CD4-positive, CD25-positive, alpha-beta regulatory T cell (primary cell): ENCODE results near the gene GPR39. TPM values are rescaled to one million over a fixed set of nuclear protein-coding genes. Genes with fewer than 3 reads are reported as not detected.

Experiments
- ATAC-seq, 2 donors: fragments of 150-1000 bp; cut with Tn5 transposase; one replicate each; pipeline ENCODE4 v1.10.0; 2021; ENCODE audit warnings: low read depth in 2 of 2, moderate number of reproducible peaks in 2 of 2, moderate library complexity in 1 of 2
- DNase-seq, 3 donors: peaks; one replicate each; pipeline versions ENCODE4 v3.0.0 to v3.0.0-alpha.2; 2012 to 2022; ENCODE audit warnings: mixed read lengths in 1 of 3
- H3K27ac ChIP-seq: one replicate; pipeline ENCODE4 v1.7.0; 2013; ENCODE audit warnings: mild to moderate bottlenecking, low read length; ENCODE audit not compliant: insufficient read depth, poor library complexity, severe bottlenecking
- H3K27me3 ChIP-seq: one replicate; pipeline ENCODE4 v1.7.0; 2013; ENCODE audit warnings: low read length; ENCODE audit not compliant: control insufficient read depth, insufficient read depth
- H3K36me3 ChIP-seq: one replicate; pipeline ENCODE4 v1.7.0; 2013; ENCODE audit warnings: mild to moderate bottlenecking, low read length, moderate library complexity; ENCODE audit not compliant: control insufficient read depth, insufficient read depth
- H3K4me1 ChIP-seq: 2 replicates; pipeline ENCODE4 v1.7.0; 2013; ENCODE audit warnings: mild to moderate bottlenecking, low read length; ENCODE audit not compliant: insufficient read depth, control insufficient read depth, poor library complexity, severe bottlenecking
- H3K4me3 ChIP-seq: one replicate; pipeline ENCODE4 v1.7.0; 2013; ENCODE audit warnings: low read depth, mild to moderate bottlenecking, low read length, moderate library complexity
- H3K9me3 ChIP-seq, 2 experiments: 1 replicate in 1 of 2; 2 replicates in 1 of 2; pipeline ENCODE4 v1.7.0; 2013; ENCODE audit warnings: low read length in 2 of 2, mild to moderate bottlenecking in 1 of 2, moderate library complexity in 1 of 2; ENCODE audit not compliant: control insufficient read depth in 2 of 2
- H3K27ac Mint-ChIP-seq, 3 donors: one replicate each; pipeline ENCODE4 v1.8.0; 2020 to 2022; ENCODE audit warnings: mild to moderate bottlenecking in 3 of 3, mixed read lengths in 3 of 3, moderate library complexity in 2 of 3
- H3K27me3 Mint-ChIP-seq: one replicate; pipeline ENCODE4 v1.8.0; 2022; ENCODE audit warnings: mild to moderate bottlenecking, mixed read lengths
- H3K36me3 Mint-ChIP-seq: one replicate; pipeline ENCODE4 v1.8.0; 2020; ENCODE audit warnings: mixed read lengths
- H3K4me1 Mint-ChIP-seq, 4 donors: one replicate each; pipeline ENCODE4 v1.8.0; 2020 to 2022; ENCODE audit warnings: mixed read lengths in 4 of 4, mild to moderate bottlenecking in 1 of 4
- H3K4me3 Mint-ChIP-seq, 4 donors: one replicate each; pipeline ENCODE4 v1.8.0; 2020 to 2022; ENCODE audit warnings: mild to moderate bottlenecking in 4 of 4, mixed read lengths in 4 of 4, moderate library complexity in 3 of 4
- H3K9me3 Mint-ChIP-seq, 7 donors: one replicate each; pipeline ENCODE4 v1.8.0; 2020 to 2022; ENCODE audit warnings: mixed read lengths in 7 of 7, mild to moderate bottlenecking in 3 of 7, moderate library complexity in 2 of 7
- polyA plus RNA-seq, 4 donors: library from polyadenylated mRNA; unstranded; fragments of 300-500 nt; fragmentation: Illumina TruSeq; gene quantifications; one replicate each; pipeline ENCODE4 v1.2.3, GENCODE V29; 2021
- total RNA-seq: library from RNA; stranded (reverse); gene quantifications from one replicate; pipeline ENCODE4 v1.2.3, GENCODE V29; 2022

The GPR39 gene
- total and polyA plus RNA-seq, 5 donors from 2014 or later, result not detected

DNA sequence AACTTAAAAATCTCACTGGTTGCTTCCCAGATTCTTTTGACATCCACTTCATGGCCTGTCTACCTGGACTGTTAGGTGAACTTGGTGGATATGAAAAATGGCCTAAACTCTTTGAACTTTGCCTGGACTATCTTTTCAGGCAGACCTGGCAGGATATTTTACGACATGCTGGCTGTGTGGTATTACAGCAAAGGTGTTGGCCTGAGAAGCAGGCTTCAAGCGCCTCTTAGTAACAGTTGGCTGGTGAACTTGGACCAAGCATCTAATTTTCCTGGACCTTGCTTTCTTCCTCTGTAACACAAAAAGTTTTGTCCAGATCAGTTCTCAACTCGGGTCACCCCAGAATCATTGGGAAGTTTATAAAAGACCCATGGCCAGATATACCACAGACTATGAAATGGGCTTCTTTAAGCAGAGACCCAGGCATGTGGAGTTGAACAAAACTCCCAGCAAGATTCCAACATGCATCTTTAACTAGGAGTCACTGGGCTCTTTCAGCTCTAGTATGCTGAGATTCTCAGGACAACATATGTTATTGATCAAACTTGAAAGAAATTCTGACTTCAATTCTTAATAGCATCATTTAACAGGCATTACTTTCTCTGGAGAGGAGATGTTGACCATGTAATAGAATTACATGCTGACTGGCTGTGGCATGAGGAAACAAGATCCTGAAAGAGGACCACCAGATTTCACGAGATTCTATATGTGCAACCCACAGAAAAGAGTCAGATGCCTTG lies 249.0 kb downstream of the GPR39 start:
- Mint-ChIP-seq H3K27me3 (peaks cover 18% of the 10 kb centered on the region), H3K36me3 (no peaks in the 10 kb centered on the region), H3K4me1 (peaks cover 0 to 2% (median 0%) of the 10 kb centered on the region in 4 donors), H3K4me3 (no peak overlapping the region), H3K9me3 (peaks cover 0 to 3% (median 0%) of the 10 kb centered on the region in 7 donors), H3K27ac (no peak overlapping the region)
- no peak for DNase-seq
- no peak overlapping the region for H3K27ac ChIP-seq
- no peaks in the 10 kb centered on the region for H3K27me3 ChIP-seq
- H3K9me3 ChIP-seq, result no peaks in the 10 kb centered on the region
- H3K36me3 ChIP-seq, result no peaks in the 10 kb centered on the region
- H3K4me3 ChIP-seq, result no peak overlapping the region
- H3K4me1 ChIP-seq, result no peaks in the 10 kb centered on the region
- no peak for ATAC-seq

DNA sequence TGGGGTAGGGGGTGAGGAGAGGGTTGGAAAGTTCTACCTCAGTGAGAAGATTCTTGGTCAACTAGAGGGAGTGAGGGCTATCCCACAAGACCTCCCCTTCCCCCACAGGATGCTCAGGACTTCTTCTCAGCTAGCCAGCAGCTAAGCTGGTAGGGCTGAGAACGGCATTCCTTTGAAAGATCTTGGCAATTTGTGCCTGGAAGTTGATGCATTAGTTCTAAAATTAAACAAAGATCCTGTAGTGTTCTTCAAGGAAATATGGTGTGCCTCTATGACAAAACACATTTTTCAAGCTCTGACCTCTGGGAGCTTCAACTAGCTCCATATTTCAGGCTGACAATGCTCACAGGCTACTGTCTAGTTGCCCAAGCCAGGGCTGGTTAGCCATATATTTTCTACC lies 251.1 kb downstream of the GPR39 start:
- H3K9me3 Mint-ChIP-seq, result peaks cover 0 to 2% (median 0%) of the 10 kb centered on the region in 7 donors
- no peaks in the 10 kb centered on the region for H3K36me3 ChIP-seq
- H3K27me3 Mint-ChIP-seq, result peaks cover 34% of the 10 kb centered on the region
- peaks cover 0 to 5% (median 0%) of the 10 kb centered on the region in 4 donors for H3K4me1 Mint-ChIP-seq
- no peaks in the 10 kb centered on the region for H3K36me3 Mint-ChIP-seq
- H3K4me3 ChIP-seq, result no peak overlapping the region
- ATAC-seq, result no peak
- H3K4me3 Mint-ChIP-seq, result no peak overlapping the region
- H3K27me3 ChIP-seq, result peaks cover 2% of the 10 kb centered on the region
- H3K4me1 ChIP-seq, result no peaks in the 10 kb centered on the region
- no peaks in the 10 kb centered on the region for H3K9me3 ChIP-seq
- DNase-seq, result no peak
- no peak overlapping the region for H3K27ac ChIP-seq
- H3K27ac Mint-ChIP-seq, result no peak overlapping the region

DNA sequence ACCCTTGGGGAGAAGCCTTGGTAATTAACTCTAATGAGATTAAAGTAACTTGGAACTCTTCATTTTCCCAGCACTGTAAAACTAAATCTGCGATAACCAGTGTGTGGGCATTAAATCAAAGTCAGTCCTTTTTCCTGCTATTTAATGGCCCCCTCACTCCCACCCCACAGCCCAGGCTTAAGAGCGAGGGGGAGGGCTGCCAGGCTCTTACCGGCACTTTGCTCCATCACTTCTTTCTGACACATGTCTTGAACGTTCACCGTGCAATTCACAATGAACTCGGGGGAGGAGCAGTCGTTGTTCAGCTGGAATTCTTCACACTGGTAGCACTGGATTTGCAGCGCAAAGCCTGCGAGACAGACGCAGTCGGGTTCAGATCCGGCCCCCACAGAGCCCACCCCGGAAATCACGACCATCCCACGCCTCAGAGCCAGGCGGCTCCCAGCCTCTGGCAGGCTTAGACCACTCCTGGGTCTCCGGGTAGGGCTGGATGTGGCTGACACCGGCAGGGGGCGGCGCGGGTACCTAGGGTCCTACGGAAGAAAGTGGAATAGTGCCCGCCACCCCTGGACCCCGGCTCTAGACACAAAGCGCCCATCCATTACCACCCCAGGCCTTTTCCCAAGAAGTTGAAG lies 251.7 kb downstream of the GPR39 start:
- Mint-ChIP-seq H3K4me1 (peaks cover 0 to 5% (median 0%) of the 10 kb centered on the region in 4 donors), H3K4me3 (no peak overlapping the region), H3K36me3 (no peaks in the 10 kb centered on the region), H3K9me3 (peaks cover 0 to 2% (median 0%) of the 10 kb centered on the region in 7 donors), H3K27ac (no peak overlapping the region), H3K27me3 (peaks cover 34% of the 10 kb centered on the region)
- Histone ChIP-seq H3K27ac (no peak overlapping the region), H3K4me3 (no peak overlapping the region), H3K4me1 (no peaks in the 10 kb centered on the region), H3K9me3 (no peaks in the 10 kb centered on the region), H3K36me3 (no peaks in the 10 kb centered on the region), H3K27me3 (peaks cover 2% of the 10 kb centered on the region)
- no peak for ATAC-seq
- no peak for DNase-seq

DNA sequence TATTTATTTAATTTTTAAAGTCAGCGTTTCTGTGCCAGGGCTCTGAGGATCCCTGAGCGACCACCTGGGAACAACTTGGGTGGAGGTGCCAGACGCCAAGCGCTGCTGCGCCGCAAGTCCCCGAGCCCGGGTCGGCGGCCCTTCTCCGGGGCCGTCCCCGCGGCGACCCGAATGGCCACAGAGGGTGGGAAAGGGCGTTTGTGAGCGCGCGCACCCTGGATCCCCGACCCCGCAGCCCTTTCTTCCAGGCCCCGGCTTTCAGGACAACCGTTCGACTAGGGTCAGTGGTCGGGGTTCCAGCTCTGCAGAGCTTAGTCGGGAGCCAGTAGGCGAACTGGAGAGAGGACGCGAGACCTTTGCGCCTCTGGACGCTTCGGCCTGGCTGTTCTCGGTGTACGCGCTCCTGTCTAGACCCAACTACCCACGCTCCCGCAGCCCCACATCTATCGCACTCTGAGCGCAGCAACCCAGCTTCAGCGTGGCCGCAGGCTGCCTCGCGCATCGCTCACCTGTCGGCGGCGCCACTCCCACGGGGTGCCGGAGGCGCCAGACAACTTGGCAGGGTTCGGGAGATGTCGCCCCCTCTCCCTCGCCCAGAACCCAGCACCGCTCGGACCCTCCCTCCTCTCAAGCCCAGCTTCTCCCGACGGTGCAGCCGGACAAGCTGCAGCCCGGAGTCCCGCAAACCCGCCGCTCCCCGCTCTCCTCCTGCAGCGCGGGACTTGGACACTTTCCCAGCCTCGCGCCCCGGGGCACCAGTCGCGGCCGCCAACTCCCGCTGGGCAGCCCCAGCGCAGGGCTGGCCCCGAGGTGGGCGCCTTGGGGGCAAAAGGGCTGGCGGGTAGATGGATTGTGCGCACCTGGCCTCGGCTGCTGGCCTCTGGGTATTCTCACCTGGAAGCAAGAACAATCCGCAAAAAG lies 252.6 kb downstream of the GPR39 start:
- Mint-ChIP-seq H3K9me3 (peaks cover 0 to 2% (median 0%) of the 10 kb centered on the region in 7 donors), H3K4me1 (peaks cover 0 to 5% (median 0%) of the 10 kb centered on the region in 4 donors), H3K27ac (no peak overlapping the region), H3K27me3 (peaks cover 34% of the 10 kb centered on the region), H3K4me3 (no peak overlapping the region), H3K36me3 (no peaks in the 10 kb centered on the region)
- Histone ChIP-seq H3K9me3 (no peaks in the 10 kb centered on the region), H3K4me3 (no peak overlapping the region), H3K27me3 (peaks cover 2% of the 10 kb centered on the region), H3K27ac (no peak overlapping the region), H3K36me3 (no peaks in the 10 kb centered on the region), H3K4me1 (no peaks in the 10 kb centered on the region)
- DNase-seq (no peak), ATAC-seq (no peak)

DNA sequence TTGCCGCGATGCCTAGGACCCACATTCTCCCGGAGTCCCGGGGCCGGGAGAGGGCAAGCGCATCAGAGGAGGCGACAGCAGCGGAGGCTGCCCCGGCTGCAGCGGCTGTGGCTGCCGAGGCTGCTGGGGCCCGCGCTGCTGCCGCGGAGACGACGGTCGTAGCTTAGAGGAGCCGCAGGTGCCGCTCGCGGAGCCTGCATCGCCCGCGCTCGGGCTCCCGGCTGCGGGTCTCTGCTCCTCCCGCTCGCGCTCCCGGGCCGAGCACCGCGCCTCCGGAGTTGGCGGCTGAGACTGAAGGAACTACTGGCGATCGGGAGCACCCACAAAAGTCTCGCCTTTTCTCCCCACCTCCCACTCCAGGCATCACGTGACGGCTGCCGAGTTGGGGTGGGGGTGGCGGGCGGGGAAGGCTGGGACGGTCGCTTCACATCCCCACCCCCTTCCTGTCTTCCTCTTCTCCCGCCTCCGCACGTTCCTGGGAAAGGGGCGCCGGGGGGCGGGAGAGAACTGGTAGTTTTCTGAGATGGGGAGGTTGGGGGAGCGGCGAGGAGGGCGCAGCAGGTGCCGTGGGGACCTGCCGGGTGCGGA lies 253.4 kb downstream of the GPR39 start, which contains the start of gene LYPD1:
Gene LYPD1 (minus strand): TSS at position 298 of the 588 bp plus-strand sequence. CDS start 273 bp downstream, at position 25.
- ATAC-seq (no peak), DNase-seq (no peak)
- no peaks in the 10 kb centered on the region for H3K4me1 ChIP-seq
- H3K27me3 ChIP-seq, result peaks cover 2% of the 10 kb centered on the region
- no peaks in the 10 kb centered on the region for H3K9me3 ChIP-seq
- Mint-ChIP-seq H3K27me3 (peaks cover 34% of the 10 kb centered on the region), H3K4me3 (no peak within 1 kb of the TSS), H3K36me3 (no peaks in the 10 kb centered on the region), H3K9me3 (peaks cover 0 to 2% (median 0%) of the 10 kb centered on the region in 7 donors), H3K4me1 (peaks cover 0 to 5% (median 0%) of the 10 kb centered on the region in 4 donors), H3K27ac (no peak within 1 kb of the TSS)
- H3K4me3 ChIP-seq, result no peak within 1 kb of the TSS
- H3K27ac ChIP-seq, result no peak within 1 kb of the TSS
- no peaks in the 10 kb centered on the region for H3K36me3 ChIP-seq

DNA sequence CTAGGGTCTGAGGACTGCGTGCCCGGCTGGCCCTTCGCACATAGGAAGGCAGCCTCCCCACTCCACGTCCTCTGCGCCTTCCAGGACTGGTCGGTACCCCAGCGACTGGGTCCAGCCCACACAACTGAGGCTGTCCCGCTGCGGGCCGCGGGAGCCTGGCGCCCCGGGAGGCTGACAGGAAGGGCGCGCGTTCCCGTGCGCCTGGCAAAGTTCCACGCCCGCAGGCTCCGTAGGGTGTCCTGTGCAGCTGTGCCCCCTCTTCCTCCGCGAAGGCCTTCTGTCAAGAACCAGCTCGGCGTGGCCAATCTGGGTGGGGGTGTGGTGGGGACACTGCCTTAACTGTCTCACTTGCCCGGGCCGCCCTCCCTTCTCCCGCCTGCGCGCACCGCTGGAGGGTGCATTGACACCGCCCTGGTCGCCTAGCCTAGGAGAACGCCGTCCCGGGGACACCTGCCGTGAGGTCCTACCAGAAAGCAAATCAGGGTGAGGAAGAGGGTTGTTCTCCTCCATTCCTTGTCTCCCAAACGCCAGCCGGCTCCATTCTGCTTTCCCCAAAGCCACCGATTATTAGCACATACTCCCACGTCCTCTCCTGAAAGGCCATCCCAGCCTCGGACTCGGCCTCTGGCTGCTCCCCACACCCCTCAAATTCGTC lies 254.0 kb downstream of the GPR39 start:
- Mint-ChIP-seq H3K27ac (no peak overlapping the region), H3K9me3 (peaks cover 0 to 2% (median 0%) of the 10 kb centered on the region in 7 donors), H3K4me3 (no peak overlapping the region), H3K36me3 (no peaks in the 10 kb centered on the region), H3K4me1 (peaks cover 0 to 5% (median 0%) of the 10 kb centered on the region in 4 donors), H3K27me3 (peaks cover 29% of the 10 kb centered on the region)
- DNase-seq, result no peak
- no peak overlapping the region for H3K27ac ChIP-seq
- peaks cover 2% of the 10 kb centered on the region for H3K27me3 ChIP-seq
- no peaks in the 10 kb centered on the region for H3K9me3 ChIP-seq
- no peaks in the 10 kb centered on the region for H3K4me1 ChIP-seq
- no peak overlapping the region for H3K4me3 ChIP-seq
- no peak for ATAC-seq
- H3K36me3 ChIP-seq, result no peaks in the 10 kb centered on the region
